Psoas muscle (tissue), 8 donors: ENCODE measurements around the gene ENTREP1. TPM values are rescaled to one million over a fixed set of nuclear protein-coding genes. Genes with fewer than 3 reads are reported as not detected.
A peak's percentile ranks its signal among the peaks of the same experiment; 100 is the strongest.

Experiments
- ATAC-seq, 4 donors: fragments of 200-7000 bp; cut with Tn5 transposase; one replicate each; pipeline ENCODE4 v1.9.1; 2020; ENCODE audit warnings: moderate library complexity in 3 of 4, mild to moderate bottlenecking in 2 of 4
- DNase-seq, 2 donors: peaks; one replicate each; pipeline ENCODE4 v3.0.0-alpha.2; 2020
- H3K27ac ChIP-seq: fragments of 200-600 bp; one replicate; pipeline ENCODE4 v1.8.0; 2022
- H3K27me3 ChIP-seq, 3 donors: fragments of 200-600 bp in 1 of 3; one replicate each; pipeline versions ENCODE4 v1.6.1 to v1.8.0; 2013 to 2022; ENCODE audit warnings: low read length in 2 of 3, mild to moderate bottlenecking in 2 of 3, moderate library complexity in 1 of 3; ENCODE audit not compliant: insufficient read depth in 3 of 3
- H3K36me3 ChIP-seq, 2 donors: fragments of 200-600 bp in 1 of 2; one replicate each; pipeline versions ENCODE4 v1.6.1 to v1.8.0; 2013 to 2022; ENCODE audit warnings: low read depth in 1 of 2, mild to moderate bottlenecking in 1 of 2, moderate library complexity in 1 of 2; ENCODE audit not compliant: insufficient read depth in 1 of 2
- H3K4me1 ChIP-seq: fragments of 200-600 bp; one replicate; pipeline ENCODE4 v1.8.0; 2022
- H3K4me3 ChIP-seq: fragments of 200-600 bp; one replicate; pipeline ENCODE4 v1.8.0; 2022; ENCODE audit warnings: mild to moderate bottlenecking
- H3K9me3 ChIP-seq: fragments of 200-600 bp; one replicate; pipeline ENCODE4 v1.8.0; 2022
- WGBS, 3 donors: extraction: QIAGEN DNeasy Blood & Tissue Kit; methylation state at CpG; one replicate each; pipeline versions ENCODE4 v1.1.6 to v1.1.7; 2013; 5-methylcytosine and 5-hydroxymethylcytosine counted together
- intact Hi-C, 2 donors: fragments of 100-400 bp; cut with DNase I; formaldehyde crosslinking; loops; one replicate each; pipeline versions ENCODE4 v1.11.0 to v1.14.2; 2022
- polyA plus RNA-seq, 3 donors: library from polyadenylated mRNA; stranded (reverse); fragments of 200-250 nt; gene quantifications; one replicate each; pipeline ENCODE4 v1.2.3, GENCODE V29; 2013
- total RNA-seq, 4 donors: library from RNA; stranded (reverse); fragmentation: NEBNext Ultra II Directional in 2 of 4; extraction: Animal tissue kit (Norgen Biotek cat#: 25700) in 2 of 4; gene quantifications; one replicate each; pipeline versions ENCODE4 v1.2.1 to v1.2.4, GENCODE V29; 2021 to 2023
- TF ChIP-seq, protein P1 (sequence below): fragments of 200-600 bp; IDR thresholded peaks from one replicate; pipeline ENCODE4 v1.8.0; 2022; ENCODE audit warnings: antibody characterized with exemption
- donor health status: healthy with polysubstance abuse.
- donor health status: DM: no; HTN: no; CAD: no; lungs with moderate emphysema.
- donor health status: Bipolar disorder and iron deficiency.
- donor health status: healthy.
- donor health status: DM: yes; HTN: yes; CAD: no.
- donor health status: DM: no; HTN: no; CAD: no.
- donor health status: DM: no; HTN: no; CAD: no.
- donor health status: DM: yes; HTN: yes; CAD: no.

The ENTREP1 gene
- total and polyA plus RNA-seq, 7 donors: 5.1 to 35.7 (median 19.6) TPM

DNA sequence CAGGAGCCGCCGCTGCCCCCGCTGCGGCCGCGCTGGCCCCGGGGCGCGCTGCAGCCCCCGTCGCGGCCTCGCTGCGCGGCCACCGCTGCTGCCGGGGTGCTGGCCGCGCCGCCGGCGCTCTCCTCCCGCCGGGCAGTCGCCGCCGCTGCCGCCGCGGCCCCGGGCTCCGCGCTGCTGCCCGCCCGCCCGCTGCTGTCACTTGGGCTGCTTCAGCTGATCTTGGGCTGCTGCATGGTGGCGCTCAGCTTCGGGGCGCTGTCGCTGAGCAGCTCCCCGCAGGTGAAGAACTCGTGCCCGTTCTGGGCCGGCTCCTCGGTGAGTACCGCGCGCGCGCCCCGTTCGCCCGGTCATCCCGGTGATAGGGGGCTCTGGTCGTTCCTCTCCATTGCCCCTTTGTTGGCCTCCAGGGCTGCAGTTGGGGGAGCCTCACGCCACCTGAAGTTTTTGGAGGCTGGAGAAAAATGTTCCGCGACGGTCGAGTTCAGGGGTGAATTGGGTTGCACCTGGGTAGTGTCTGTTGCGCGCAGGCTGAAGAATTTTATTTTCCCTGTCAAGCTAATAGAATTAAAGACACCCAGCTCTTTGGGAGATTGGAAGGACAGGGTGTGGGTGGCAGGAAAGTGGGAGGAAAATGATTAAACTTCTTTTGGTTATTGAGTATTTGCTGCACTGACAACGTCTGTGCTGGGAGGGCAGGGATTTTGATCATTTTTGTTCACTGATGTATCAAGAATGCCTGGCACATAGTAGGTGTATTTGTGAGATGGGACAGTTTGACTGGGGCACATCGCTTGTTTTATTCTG lies 596 bp downstream of the ENTREP1 start:
- H3K4me3 ChIP-seq: peak overlapping the region; percentile 83

DNA sequence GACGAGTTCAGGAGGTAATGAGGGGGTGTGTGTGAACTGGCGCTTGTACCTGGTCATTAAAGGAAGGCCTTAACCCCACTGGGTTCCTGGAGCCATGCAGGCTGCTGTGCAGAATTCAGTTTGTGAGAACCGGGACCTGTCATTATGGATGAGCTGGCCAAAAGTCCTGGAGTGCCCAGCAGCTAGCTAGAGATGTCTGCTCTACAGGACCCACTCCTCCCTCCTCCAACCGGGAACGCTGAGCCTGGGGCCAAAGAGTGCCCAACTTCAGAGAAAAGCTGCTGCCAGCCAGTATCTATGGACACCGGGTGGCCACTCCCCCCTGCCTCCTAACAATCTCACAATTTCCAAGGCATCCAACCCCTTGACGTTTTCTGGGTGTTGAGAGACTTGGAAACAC lies 1.2 kb downstream of the ENTREP1 start:
- H3K27me3 ChIP-seq: no peaks in the 10 kb centered on the region
- DNase-seq: no peak
- peaks cover 10% of the 10 kb centered on the region for H3K4me1 ChIP-seq
- no peaks in the 10 kb centered on the region for H3K36me3 ChIP-seq
- peak overlapping the region; percentile 96 for H3K27ac ChIP-seq
- intact Hi-C loops: loop anchor here (5.0 to 10.0 kb wide), 5 partner anchors 36 to 91 kb away; no protein-coding TSS in a partner anchor
- TF ChIP-seq, protein P1, sequence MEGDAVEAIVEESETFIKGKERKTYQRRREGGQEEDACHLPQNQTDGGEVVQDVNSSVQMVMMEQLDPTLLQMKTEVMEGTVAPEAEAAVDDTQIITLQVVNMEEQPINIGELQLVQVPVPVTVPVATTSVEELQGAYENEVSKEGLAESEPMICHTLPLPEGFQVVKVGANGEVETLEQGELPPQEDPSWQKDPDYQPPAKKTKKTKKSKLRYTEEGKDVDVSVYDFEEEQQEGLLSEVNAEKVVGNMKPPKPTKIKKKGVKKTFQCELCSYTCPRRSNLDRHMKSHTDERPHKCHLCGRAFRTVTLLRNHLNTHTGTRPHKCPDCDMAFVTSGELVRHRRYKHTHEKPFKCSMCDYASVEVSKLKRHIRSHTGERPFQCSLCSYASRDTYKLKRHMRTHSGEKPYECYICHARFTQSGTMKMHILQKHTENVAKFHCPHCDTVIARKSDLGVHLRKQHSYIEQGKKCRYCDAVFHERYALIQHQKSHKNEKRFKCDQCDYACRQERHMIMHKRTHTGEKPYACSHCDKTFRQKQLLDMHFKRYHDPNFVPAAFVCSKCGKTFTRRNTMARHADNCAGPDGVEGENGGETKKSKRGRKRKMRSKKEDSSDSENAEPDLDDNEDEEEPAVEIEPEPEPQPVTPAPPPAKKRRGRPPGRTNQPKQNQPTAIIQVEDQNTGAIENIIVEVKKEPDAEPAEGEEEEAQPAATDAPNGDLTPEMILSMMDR: no peak
- H3K4me3 ChIP-seq: peak overlapping the region; percentile 83
- H3K9me3 ChIP-seq: no peaks in the 10 kb centered on the region
- 23 to 35% (median 26%) methylated on average over 7 of the region's 7 CpGs for WGBS, 3 donors
- peak in 2 of 4 donors; percentile 20 to 22 for ATAC-seq

More for the DNA sequence above, 596 bp downstream of the ENTREP1 start:
- Histone ChIP-seq H3K36me3 (no peaks in the 10 kb centered on the region), H3K9me3 (no peaks in the 10 kb centered on the region), H3K27me3 (no peaks in the 10 kb centered on the region), H3K4me1 (peaks cover 10% of the 10 kb centered on the region), H3K27ac (peak overlapping the region; percentile 96)
- intact Hi-C loops: loop anchor here (5.0 to 10.0 kb wide), 5 partner anchors 37 to 91 kb away; no protein-coding TSS in a partner anchor
- 2 to 3% (median 2%) methylated on average over 33 to 64 of the region's 64 CpGs for WGBS, 3 donors
- DNase-seq: peak; percentile 19 to 53
- peak; percentile 5 to 48 (median 18) for ATAC-seq
- TF ChIP-seq, protein P1: no peak

DNA sequence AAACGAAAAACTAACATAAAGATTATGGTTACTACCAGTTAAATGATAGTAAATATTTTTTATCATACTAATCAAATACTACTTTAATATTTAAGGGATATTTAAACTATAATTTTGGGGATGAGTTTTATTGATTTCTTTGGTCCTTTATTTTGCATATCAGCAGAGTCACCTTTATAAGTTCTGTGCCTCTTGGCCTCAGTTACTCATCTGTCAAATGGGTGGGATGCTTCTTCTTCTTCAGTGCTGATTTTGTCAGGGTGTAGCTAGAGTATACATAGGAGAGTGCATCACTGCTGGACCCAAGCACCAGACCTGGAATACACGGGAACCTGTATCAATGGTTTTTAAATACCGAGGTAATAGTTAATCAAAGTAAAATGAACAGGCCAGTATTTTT lies 5.6 kb downstream of the ENTREP1 start:
- TF ChIP-seq, protein P1: no peak
- Histone ChIP-seq H3K27me3 (no peaks in the 10 kb centered on the region), H3K4me3 (no peak overlapping the region), H3K27ac (no peak overlapping the region), H3K4me1 (peaks cover 31% of the 10 kb centered on the region), H3K9me3 (no peaks in the 10 kb centered on the region), H3K36me3 (no peaks in the 10 kb centered on the region)
- no peak for ATAC-seq
- DNase-seq: no peak
- intact Hi-C loops: no loop called here
- WGBS, 3 donors: 90 to 95% (median 92%) methylated on average over 3 of the region's 3 CpGs

DNA sequence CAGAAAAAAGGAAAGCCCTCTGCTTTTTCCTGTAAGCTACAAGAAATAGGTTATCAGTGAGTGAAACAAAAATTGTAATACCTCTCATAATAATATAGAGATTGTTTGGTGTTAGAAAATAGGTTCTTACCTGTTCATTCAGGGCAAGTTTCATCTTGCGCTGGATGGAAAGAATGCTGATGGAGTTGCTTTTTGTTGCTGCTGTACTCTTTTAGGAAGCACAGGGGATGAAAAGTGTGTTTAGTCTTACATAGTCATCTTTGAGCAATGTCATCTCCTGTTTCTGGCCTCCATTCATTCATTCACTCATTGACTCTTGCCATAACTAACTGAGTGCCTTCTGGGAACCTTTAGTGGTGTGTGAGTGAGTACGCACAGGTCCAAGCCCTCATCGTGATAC lies 6.4 kb downstream of the ENTREP1 start:
- Histone ChIP-seq H3K4me1 (peaks cover 31% of the 10 kb centered on the region), H3K4me3 (no peak overlapping the region), H3K9me3 (no peaks in the 10 kb centered on the region), H3K27me3 (no peaks in the 10 kb centered on the region), H3K36me3 (no peaks in the 10 kb centered on the region), H3K27ac (peak overlapping the region; percentile 47)
- DNase-seq (no peak), ATAC-seq (peak in 2 of 4 donors; percentile 7 to 42)
- TF ChIP-seq, protein P1: no peak
- intact Hi-C loops: no loop called here
- 62 to 87% (median 75%) methylated on average over 3 of the region's 3 CpGs for WGBS, 3 donors
